Left lobe of liver (tissue), 2 donors: ENCODE results near the gene GDPD5. TPM values are rescaled to one million over a fixed set of nuclear protein-coding genes. Genes with fewer than 3 reads are reported as not detected.

Experiments used
- ATAC-seq: fragments of 200-7000 bp; cut with Tn5 transposase; one replicate; pipeline ENCODE4 v1.9.1; 2020; ENCODE audit warnings: mild to moderate bottlenecking, moderate library complexity
- DNase-seq: peaks from one replicate; pipeline ENCODE4 v3.0.0-alpha.2; 2020; ENCODE audit warnings: low spot score
- total RNA-seq: library from RNA; stranded (reverse); gene quantifications from one replicate; pipeline ENCODE4 v1.2.1, GENCODE V29; 2021
- donor health status: DM: no; HTN: no; CAD: no; lungs with moderate emphysema.
- donor health status: DM: no; HTN: yes; CAD: no.

GDPD5 gene
- total RNA-seq, 1 donor from 2014 or later = 9.1 TPM

- DNase-seq (no peak), ATAC-seq (no peak)
Measured at GRCh38 chr11:75558939-75559843, 33.5 kb upstream of the GDPD5 start.

GRCh38 chr11:75557666-75558494, 32.1 kb upstream of the GDPD5 start:
- DNase-seq (no peak), ATAC-seq (no peak)

- no peak for ATAC-seq
Measured at GRCh38 chr11:75556275-75556674, 30.5 kb upstream of the GDPD5 start.

GRCh38 chr11:75555079-75555811, 29.5 kb upstream of the GDPD5 start:
- DNase-seq (no peak), ATAC-seq (no peak)

More at GRCh38 chr11:75556275-75556674, 30.5 kb upstream of the GDPD5 start:
- DNase-seq = no peak

DNA sequence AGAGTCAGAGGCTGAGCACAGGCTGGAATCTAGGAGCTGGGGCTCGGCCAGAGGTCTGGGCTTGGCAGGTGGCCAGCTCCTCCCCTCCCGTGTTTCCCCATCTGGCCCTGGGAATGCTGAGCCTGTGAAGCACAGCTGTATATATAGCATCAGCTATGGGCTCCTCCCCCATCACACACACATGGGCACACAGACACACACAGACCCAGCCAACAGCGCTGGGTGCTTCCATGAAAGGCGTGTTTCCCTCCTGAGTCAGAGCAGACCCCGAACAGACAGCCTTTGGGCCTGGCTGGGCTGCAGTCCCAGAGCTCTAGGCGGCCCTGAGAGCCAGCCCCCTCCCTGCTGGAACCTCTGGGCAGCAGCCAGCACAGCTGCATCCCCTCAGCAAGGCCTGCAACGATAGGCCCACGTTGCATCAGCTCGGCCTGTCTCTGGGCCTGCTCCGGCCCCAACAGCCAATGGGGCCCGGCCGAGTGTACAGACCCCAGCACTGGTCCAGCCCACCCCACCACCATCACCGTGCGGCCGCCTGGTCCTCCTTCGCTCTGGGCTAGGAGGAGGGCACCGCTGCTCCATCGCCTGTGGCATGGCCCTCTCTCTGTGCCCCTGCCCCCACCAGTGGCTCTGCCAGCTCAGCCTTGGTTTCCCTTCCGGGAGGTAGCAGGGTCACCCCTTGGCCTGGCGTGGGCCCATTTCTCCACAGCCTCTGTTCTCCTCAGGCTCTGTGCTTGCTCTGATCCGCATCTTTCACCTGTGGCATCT, 28.7 kb upstream of the GDPD5 start:
- peak; percentile 64 for ATAC-seq
- DNase-seq = peak; percentile 58

DNA sequence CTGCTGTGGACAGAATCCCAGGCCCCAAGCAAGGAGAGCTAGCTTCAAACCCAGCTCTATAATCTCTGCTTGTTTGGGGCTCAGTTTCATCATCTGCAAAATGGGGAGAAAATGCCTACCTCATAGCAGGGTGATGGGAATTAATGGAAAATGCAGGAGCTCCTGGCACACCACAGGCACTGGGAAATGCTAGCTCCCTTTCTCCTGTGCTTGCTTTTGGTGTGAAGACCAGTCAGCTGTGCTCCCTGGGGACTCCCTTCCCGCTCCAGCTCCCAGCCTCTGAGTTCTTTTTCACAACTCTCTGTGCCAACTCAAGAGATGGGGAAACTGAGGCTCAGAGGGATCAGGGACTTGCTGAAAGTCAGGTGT, 28.1 kb upstream of the GDPD5 start:
- no peak for ATAC-seq
- DNase-seq = no peak

- no peak for ATAC-seq
- no peak for DNase-seq
Measured at GRCh38 chr11:75553182-75553581, 27.4 kb upstream of the GDPD5 start.

GRCh38 chr11:75549370-75549958, 23.7 kb upstream of the GDPD5 start:
- no peak for ATAC-seq

DNA sequence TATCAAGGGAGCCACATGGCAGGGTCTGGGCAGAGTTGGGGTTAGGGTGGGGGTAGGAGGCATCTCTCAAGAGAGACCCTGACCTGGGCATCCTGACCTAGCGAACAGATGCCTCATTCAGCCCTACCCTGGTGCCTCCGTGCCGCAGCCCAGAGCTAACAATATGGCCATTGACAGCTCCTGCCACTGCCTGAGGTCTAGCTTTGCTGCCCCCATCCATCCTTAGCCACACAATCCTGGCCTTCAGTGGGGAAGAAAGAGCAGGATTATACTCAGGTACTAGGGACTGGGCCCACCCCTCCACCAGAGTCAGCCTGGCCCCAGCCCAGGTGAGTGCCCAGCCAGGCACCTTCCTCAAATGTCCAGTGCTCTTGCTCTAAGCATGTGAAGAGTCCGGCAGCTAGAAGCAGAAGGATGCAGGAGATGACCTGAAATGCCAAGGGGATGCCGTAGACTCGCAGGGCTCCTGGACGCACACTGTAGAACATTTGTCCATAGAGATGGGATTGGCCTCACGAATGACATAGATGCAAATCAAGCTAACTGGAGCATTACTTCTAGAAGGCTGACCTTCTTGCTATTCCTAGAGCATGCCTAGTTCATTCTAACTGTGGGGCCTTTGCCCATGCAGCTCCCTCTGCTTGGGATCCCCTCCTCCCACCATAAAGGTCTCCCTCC, 23.0 kb upstream of the GDPD5 start:
- DNase-seq (no peak), ATAC-seq (no peak)

More at GRCh38 chr11:75549370-75549958, 23.7 kb upstream of the GDPD5 start:
- no peak for DNase-seq

DNA sequence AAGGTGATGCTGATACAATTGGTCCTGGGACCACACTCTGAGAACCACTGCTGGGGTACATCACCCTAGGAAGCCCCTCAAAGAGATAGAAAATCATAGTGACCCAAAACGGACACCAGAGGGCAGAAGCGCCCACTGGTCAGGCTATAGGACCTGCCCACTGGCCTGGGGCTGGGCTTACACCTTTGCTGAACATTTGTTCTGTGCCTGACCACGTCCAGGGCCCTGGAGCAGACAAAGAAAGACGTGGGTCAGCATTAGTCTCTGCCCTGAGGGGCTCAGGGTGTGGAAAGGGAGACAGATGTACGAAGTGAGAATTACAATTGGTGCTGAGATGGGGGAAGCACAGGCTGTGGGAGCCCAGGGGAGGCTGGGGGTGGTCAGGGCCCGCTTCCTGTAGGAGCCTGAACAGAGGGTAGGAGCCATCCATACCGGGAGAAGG, 21.9 kb upstream of the GDPD5 start:
- ATAC-seq = peak; percentile 96
- DNase-seq = peak; percentile 65

DNA sequence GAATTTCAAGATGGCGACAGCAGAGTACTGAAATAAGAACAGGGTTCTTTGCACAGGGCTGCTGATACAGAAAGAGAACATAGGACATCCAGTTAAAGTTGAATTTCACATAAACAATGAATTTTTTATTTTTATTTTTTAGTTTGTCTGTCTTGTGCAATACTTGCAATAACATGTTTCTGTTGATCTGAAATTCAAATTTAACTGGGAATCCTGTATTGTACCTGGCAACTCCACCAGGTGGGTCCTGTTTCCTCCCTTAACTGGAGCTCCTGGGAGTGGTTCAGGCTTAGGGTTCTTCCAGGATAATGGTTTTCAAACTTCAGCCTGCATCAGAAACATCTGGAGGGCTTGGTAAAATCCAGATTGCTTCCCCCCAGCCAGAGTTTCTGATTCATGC, 21.4 kb upstream of the GDPD5 start:
- DNase-seq (no peak), ATAC-seq (no peak)

GRCh38 chr11:75543806-75544205, 18.1 kb upstream of the GDPD5 start:
- ATAC-seq (no peak), DNase-seq (no peak)

- no peak for DNase-seq
- no peak for ATAC-seq
Measured at GRCh38 chr11:75542088-75542438, 16.3 kb upstream of the GDPD5 start.

DNA sequence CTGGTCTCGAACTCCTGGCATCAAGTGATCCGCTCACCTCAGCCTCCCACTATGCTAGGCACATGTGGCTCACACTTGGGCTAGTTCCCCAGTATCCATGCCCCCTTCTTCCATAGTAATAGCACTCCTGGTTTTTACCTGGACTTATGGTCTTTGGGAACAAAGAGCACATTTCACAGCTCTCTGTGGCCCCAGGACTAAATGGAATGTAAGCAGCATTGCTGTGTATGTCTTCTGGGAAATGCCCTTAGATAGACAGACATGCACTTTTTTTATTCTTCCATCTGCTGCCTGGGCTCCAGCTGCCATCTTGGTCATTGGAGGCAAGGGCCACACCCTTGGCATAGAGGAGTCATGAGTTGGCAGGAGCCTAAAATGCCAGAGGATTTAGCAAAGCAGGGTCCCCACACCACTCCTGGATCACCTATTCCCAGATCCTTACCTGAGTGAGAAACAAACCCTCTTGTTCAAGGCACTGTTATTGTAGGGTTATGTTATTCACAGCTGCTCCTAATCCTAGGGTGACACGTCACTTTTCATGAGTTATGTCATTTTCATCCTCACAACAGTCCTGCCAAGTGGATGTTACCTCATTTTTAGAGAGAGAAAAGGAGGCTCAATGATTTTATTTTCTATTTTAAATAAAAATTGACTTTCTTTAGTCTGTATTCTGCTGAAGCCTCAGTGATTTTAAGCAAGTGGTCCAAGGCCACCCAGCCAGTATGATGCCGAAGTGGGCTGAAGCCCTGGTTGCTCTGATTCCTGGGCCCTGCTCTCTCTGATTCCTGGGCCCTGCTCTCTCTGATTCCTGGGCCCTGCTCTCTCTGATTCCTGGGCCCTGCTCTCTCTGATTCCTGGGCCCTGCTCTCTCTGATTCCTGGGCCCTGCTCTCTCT, 15.7 kb upstream of the GDPD5 start:
- DNase-seq (no peak), ATAC-seq (no peak)

- DNase-seq (no peak), ATAC-seq (no peak)
Measured at GRCh38 chr11:75539459-75540334, 14.0 kb upstream of the GDPD5 start.

DNA sequence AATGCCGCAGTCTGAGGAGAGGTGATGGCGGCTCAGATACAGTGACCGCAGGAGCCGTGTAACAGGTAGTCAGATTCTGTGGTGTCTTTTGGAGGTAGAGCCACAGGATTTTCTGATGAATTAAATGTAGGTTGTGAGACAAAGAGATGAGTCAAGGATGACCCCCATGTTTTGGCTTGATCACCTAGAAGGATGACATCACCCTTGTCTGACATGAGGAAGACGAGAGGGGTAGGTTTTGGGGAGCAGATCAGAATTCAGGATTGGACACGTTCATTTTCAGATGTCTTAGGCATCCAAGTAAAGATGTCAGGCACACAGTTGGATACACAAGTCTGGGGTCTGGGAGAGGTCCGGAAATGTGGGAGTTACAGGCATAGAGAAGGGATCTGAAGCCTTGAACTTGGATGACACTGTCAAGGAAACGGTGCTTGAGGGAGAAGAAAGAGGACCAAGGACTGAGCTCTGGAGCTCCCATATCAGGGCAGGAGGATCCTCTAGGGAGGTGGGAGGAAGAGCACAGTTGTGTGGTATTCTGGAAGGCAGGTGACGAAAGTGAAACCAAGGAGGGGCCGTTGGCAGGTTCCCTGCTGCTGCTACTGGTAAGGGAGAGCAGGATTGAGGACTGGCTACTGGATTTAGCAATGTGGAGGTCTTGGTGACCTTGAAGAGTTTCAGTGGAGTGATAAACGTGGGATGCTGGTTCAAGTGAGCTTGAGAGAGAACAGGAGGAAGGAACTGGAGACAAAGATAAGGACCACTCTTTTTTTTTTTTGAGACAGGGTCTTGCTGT, 12.6 kb upstream of the GDPD5 start:
- ATAC-seq (no peak), DNase-seq (no peak)

DNA sequence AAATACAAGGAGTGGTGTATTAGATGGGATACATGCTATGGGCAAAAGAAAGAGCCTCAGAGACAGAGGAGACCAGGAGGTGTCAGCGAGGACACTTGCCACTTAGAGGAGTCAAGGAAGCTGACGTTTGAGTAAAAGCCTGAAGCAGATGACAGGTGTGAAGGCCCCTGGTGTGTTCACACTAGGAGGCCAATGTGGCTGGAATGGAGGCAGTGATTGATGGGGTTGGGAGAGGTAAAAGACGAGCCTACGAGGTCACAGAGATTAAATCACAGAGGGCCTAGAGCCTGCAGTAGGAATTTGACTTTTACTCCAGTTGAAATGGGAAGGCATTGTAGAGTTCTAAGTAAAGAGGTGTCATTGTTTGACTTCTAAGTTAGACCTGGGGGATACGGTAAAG, 12.0 kb upstream of the GDPD5 start:
- no peak for DNase-seq
- ATAC-seq = no peak
